ENCODE measurements around the gene HOXD8. TPM values are rescaled to one million over a fixed set of nuclear protein-coding genes. Genes with fewer than 3 reads are reported as not detected.

Gene HOXD8
- total and polyA plus RNA-seq, 9 of the 15 experiments (the other 6 are each of a cell fraction or from before 2014, with no cell fraction given) = 0.04 to 0.15 TPM; not detected in 7

- in situ Hi-C loops (cut with MboI) = no loop called here
- WGBS (ENCODE audit: insufficient coverage, low coverage, missing lambda C conversion rate) = 0% methylated on average over 2 of the region's 2 CpGs
- BruUV-seq (replicated peaks) = no TSS peak
- TF ChIP-seq ZNF830 (CRISPR knock-in tag; IDR thresholded peaks at IDR 0.05) (no peak), CBFB (CRISPR knock-in tag; IDR thresholded peaks at IDR 0.05) (no peak), MGA (IDR thresholded peaks at IDR 0.05) (no peak), CEBPZ (IDR thresholded peaks at IDR 0.05; ENCODE audit: borderline replicate concordance, low read depth, low read length) (no peak), FIP1L1 (IDR thresholded peaks at IDR 0.05; ENCODE audit: low read depth, low read length, poor library complexity, severe bottlenecking) (no peak), TCFL5 (CRISPR knock-in tag; conservative IDR thresholded peaks at IDR 0.05) (no peak), ZNF140 (CRISPR knock-in tag; IDR thresholded peaks at IDR 0.05) (no peak)
Observed at GRCh38 chr2:176101216-176101830, 28.2 kb upstream of the HOXD8 start.

More at GRCh38 chr2:176101216-176101830, 28.2 kb upstream of the HOXD8 start:
- FAIRE-seq (no peak), ATAC-seq (no peak), DNase-seq (ENCODE audit: extremely low read depth in 1 of 4, low spot score in 3 of 4) (no peak)
- ChIA-PET CTCF (ENCODE audit: low intra/inter-chr PET ratio) (no interaction called here), POLR2A (interaction anchor here (0.5 kb wide), 1 partner anchor 1324 kb away, joined by 3 read pairs; no protein-coding TSS in a partner anchor)
- Histone ChIP-seq H3K36me3 (ENCODE audit: control insufficient read depth, insufficient read depth, low read length) (no peaks in the 10 kb centered on the region), H3K27ac (ENCODE audit: extremely low read depth, low read depth, low read length) (no peak overlapping the region), H3K79me2 (ENCODE audit: control insufficient read depth, insufficient read depth, low read length) (no peaks in the 10 kb centered on the region), H3K4me1 (replicated peaks in 1 of 2; ENCODE audit: control insufficient read depth in 2 of 2, insufficient read depth in 2 of 2, low read length in 2 of 2) (peaks cover 7 to 31% of the 10 kb centered on the region in 2 experiments), H3K9me3 (replicated peaks; ENCODE audit: control insufficient read depth, insufficient read depth, low read depth, low read length) (no peaks in the 10 kb centered on the region), H3K9ac (ENCODE audit: insufficient read depth in 1 of 2, low read depth in 2 of 2, low read length in 2 of 2) (no peak overlapping the region), H3K9me1 (ENCODE audit: control insufficient read depth, insufficient read depth, low read length) (no peaks in the 10 kb centered on the region), H3K4me2 (ENCODE audit: insufficient read depth, low read length) (no peak overlapping the region), H3K4me3 (no peak overlapping the region), H3K27me3 (ENCODE audit: control insufficient read depth in 2 of 2, insufficient read depth in 2 of 2, low read length in 2 of 2) (peaks cover 71 to 89% of the 10 kb centered on the region in 2 experiments), H4K20me1 (replicated peaks; ENCODE audit: control insufficient read depth, insufficient read depth, low read length) (peaks cover 16% of the 10 kb centered on the region; the same call in 1 of the 2 replicates), H2AFZ (ENCODE audit: low read depth, low read length) (no peak overlapping the region)
- intact Hi-C loops (cut with micrococcal nuclease) = no loop called here

All from K562 (cell line).